ENCODE data around the gene CBR1.
"Not testable (repeated sequence)": the region's sequence is repeated elsewhere in the genome, so short reads cannot be mapped to it uniquely, and the experiment has no call there.

CBR1 gene

GRCh38 chr21:36099000-36099399 lies 29.2 kb downstream of the CBR1 start:
- H3K9ac ChIP-seq (ENCODE audit: low read length): no peak overlapping the region
- no peaks in the 10 kb centered on the region for H3F3A ChIP-seq (ENCODE audit: insufficient read depth)
- no peak overlapping the region for H3K4me2 ChIP-seq (ENCODE audit: low read depth, low read length, poor library complexity, severe bottlenecking)
- H3K9me2 ChIP-seq (replicated peaks; ENCODE audit: insufficient read depth, low read length): no peaks in the 10 kb centered on the region
- no peaks in the 10 kb centered on the region for H3K36me3 ChIP-seq (ENCODE audit: low read length)
- H4K20me1 ChIP-seq (ENCODE audit: low read depth, low read length): no peaks in the 10 kb centered on the region
- H3K27me3 ChIP-seq (ENCODE audit: low read length): no peaks in the 10 kb centered on the region
- H3K27ac ChIP-seq (ENCODE audit: low read depth, low read length): no peak overlapping the region
- TF ChIP-seq EZH2phosphoT487 (conservative IDR thresholded peaks at IDR 0.05; ENCODE audit: low read length): no peak
- no peak for TF ChIP-seq CTCF (IDR thresholded peaks at IDR 0.05; ENCODE audit: insufficient read depth, low read length, poor library complexity, severe bottlenecking)
- no peak overlapping the region for H2AFZ ChIP-seq (ENCODE audit: low read depth, low read length, severe bottlenecking)
- H3K9me3 ChIP-seq (ENCODE audit: insufficient read depth, low read length): peaks cover 1% of the 10 kb centered on the region; the same call in 1 of the 2 replicates
- H3K79me2 ChIP-seq (ENCODE audit: insufficient read depth, low read length): no peaks in the 10 kb centered on the region
- no peak overlapping the region for H3K4me3 ChIP-seq (ENCODE audit: insufficient read depth, low read length, poor library complexity, severe bottlenecking)

GRCh38 chr21:36099695-36100211 lies 29.9 kb downstream of the CBR1 start:
- H3K4me3 ChIP-seq (ENCODE audit: insufficient read depth, low read length, poor library complexity, severe bottlenecking); H4K20me1 ChIP-seq (ENCODE audit: low read depth, low read length); H3F3A ChIP-seq (ENCODE audit: insufficient read depth); H3K4me2 ChIP-seq (ENCODE audit: low read depth, low read length, poor library complexity, severe bottlenecking); H3K9me3 ChIP-seq (ENCODE audit: insufficient read depth, low read length); H3K79me2 ChIP-seq (ENCODE audit: insufficient read depth, low read length); H3K36me3 ChIP-seq (ENCODE audit: low read length); H3K9ac ChIP-seq (ENCODE audit: low read length); H3K27me3 ChIP-seq (ENCODE audit: low read length); H2AFZ ChIP-seq (ENCODE audit: low read depth, low read length, severe bottlenecking); H3K9me2 ChIP-seq (replicated peaks; ENCODE audit: insufficient read depth, low read length); H3K27ac ChIP-seq (ENCODE audit: low read depth, low read length): not testable (repeated sequence)

- TF ChIP-seq EZH2phosphoT487 (conservative IDR thresholded peaks at IDR 0.05; ENCODE audit: low read length): no peak
- TF ChIP-seq CTCF (IDR thresholded peaks at IDR 0.05; ENCODE audit: insufficient read depth, low read length, poor library complexity, severe bottlenecking): no peak
- no peak overlapping the region for H3K4me2 ChIP-seq (ENCODE audit: low read depth, low read length, poor library complexity, severe bottlenecking)
- no peak overlapping the region for H2AFZ ChIP-seq (ENCODE audit: low read depth, low read length, severe bottlenecking)
- no peak overlapping the region for H3K9ac ChIP-seq (ENCODE audit: low read length)
- no peak overlapping the region for H3K27ac ChIP-seq (ENCODE audit: low read depth, low read length)
- H3K79me2 ChIP-seq (ENCODE audit: insufficient read depth, low read length): no peaks in the 10 kb centered on the region
- H3K9me3 ChIP-seq (ENCODE audit: insufficient read depth, low read length): no peaks in the 10 kb centered on the region
- H3K9me2 ChIP-seq (replicated peaks; ENCODE audit: insufficient read depth, low read length): no peaks in the 10 kb centered on the region
- no peaks in the 10 kb centered on the region for H3K27me3 ChIP-seq (ENCODE audit: low read length)
- no peaks in the 10 kb centered on the region for H3F3A ChIP-seq (ENCODE audit: insufficient read depth)
- H4K20me1 ChIP-seq (ENCODE audit: low read depth, low read length): no peaks in the 10 kb centered on the region
- H3K4me3 ChIP-seq (ENCODE audit: insufficient read depth, low read length, poor library complexity, severe bottlenecking): no peak overlapping the region
- no peaks in the 10 kb centered on the region for H3K36me3 ChIP-seq (ENCODE audit: low read length)
These were observed 31.3 kb downstream of the CBR1 start for GRCh38 chr21:36100971-36101641.

- Histone ChIP-seq H3K79me2 (ENCODE audit: insufficient read depth, low read length) (no peaks in the 10 kb centered on the region), H4K20me1 (ENCODE audit: low read depth, low read length) (no peaks in the 10 kb centered on the region), H3K4me2 (ENCODE audit: low read depth, low read length, poor library complexity, severe bottlenecking) (no peak overlapping the region), H3K36me3 (ENCODE audit: low read length) (no peaks in the 10 kb centered on the region), H3K27me3 (ENCODE audit: low read length) (no peaks in the 10 kb centered on the region), H3K9ac (ENCODE audit: low read length) (no peak overlapping the region), H3K27ac (ENCODE audit: low read depth, low read length) (no peak overlapping the region), H3K9me3 (ENCODE audit: insufficient read depth, low read length) (no peaks in the 10 kb centered on the region), H2AFZ (ENCODE audit: low read depth, low read length, severe bottlenecking) (no peak overlapping the region), H3K4me3 (ENCODE audit: insufficient read depth, low read length, poor library complexity, severe bottlenecking) (no peak overlapping the region), H3K9me2 (replicated peaks; ENCODE audit: insufficient read depth, low read length) (no peaks in the 10 kb centered on the region), H3F3A (ENCODE audit: insufficient read depth) (no peaks in the 10 kb centered on the region)
- TF ChIP-seq CTCF (IDR thresholded peaks at IDR 0.05; ENCODE audit: insufficient read depth, low read length, poor library complexity, severe bottlenecking) (no peak), EZH2phosphoT487 (conservative IDR thresholded peaks at IDR 0.05; ENCODE audit: low read length) (no peak)
These were observed 33.6 kb downstream of the CBR1 start for GRCh38 chr21:36103434-36103833.

All from SU-DHL-6 (cell line).